PC-9 (cell line): ENCODE measurements around the gene PTPN14. TPM values are rescaled to one million over a fixed set of nuclear protein-coding genes. Genes with fewer than 3 reads are reported as not detected.

ENCODE experiments used
- BruUV-seq: library from RNA; stranded (reverse); fragments of 400-500 nt; replicated peaks from 2 replicates; lab custom pipeline; 2021; lab: Mats Ljungman, UMichigan
- CTCF ChIA-PET: fragments of 300-600 bp; sonication (Branson Sonifier 250); formaldehyde crosslinking; loops from one replicate; lab custom pipeline; 2022; ENCODE audit warnings: antibody characterized with exemption; lab: Charles Lee
- POLR2A ChIA-PET: fragments of 300-600 bp; sonication (Branson Sonifier 250); formaldehyde crosslinking; loops from one replicate; lab custom pipeline; 2022; ENCODE audit warnings: antibody characterized with exemption; ENCODE audit not compliant: unreplicated experiment; lab: Charles Lee
- DNase-seq, 2 experiments: peaks; one replicate each; pipeline versions ENCODE4 v3.0.0 to v3.0.0-alpha.2; 2015 to 2022; ENCODE audit warnings: mixed read lengths in 1 of 2
- H2AFZ ChIP-seq: fragments of 200-600 bp; sonication (generic); 2 replicates; pipeline ENCODE4 v1.8.1; 2017; ENCODE audit warnings: antibody characterized with exemption
- H3F3A ChIP-seq: fragments of 200-600 bp; sonication (generic); 2 replicates; pipeline ENCODE4 v1.8.1; 2017; ENCODE audit warnings: antibody characterized with exemption, mild to moderate bottlenecking, low read depth; ENCODE audit not compliant: insufficient read depth
- H3K27ac ChIP-seq: fragments of 200-600 bp; sonication (generic); 2 replicates; pipeline ENCODE4 v1.6.1; 2016; ENCODE audit warnings: mixed run types
- H3K27me3 ChIP-seq: fragments of 200-600 bp; sonication (generic); 2 replicates; pipeline ENCODE4 v1.6.1; 2016; ENCODE audit warnings: low read depth, mixed run types; ENCODE audit not compliant: insufficient read depth
- H3K36me3 ChIP-seq: fragments of 200-600 bp; sonication (generic); 2 replicates; pipeline ENCODE4 v1.6.1; 2016; ENCODE audit warnings: low read depth, mixed run types
- H3K4me1 ChIP-seq: fragments of 200-600 bp; sonication (generic); replicated peaks from 2 replicates; pipeline ENCODE4 v1.6.1; 2016; ENCODE audit warnings: mixed run types; ENCODE audit not compliant: insufficient read depth
- H3K4me2 ChIP-seq: fragments of 200-600 bp; sonication (generic); 2 replicates; pipeline ENCODE4 v1.6.1; 2017; ENCODE audit warnings: mixed run types
- H3K4me3 ChIP-seq: fragments of 200-600 bp; sonication (generic); 2 replicates; pipeline ENCODE4 v1.6.1; 2016; ENCODE audit warnings: mixed run types
- H3K79me2 ChIP-seq: fragments of 200-600 bp; sonication (generic); 2 replicates; pipeline ENCODE4 v1.6.1; 2017; ENCODE audit warnings: low read depth, mixed run types
- H3K9me2 ChIP-seq: fragments of 200-600 bp; sonication (generic); 2 replicates; pipeline ENCODE4 v1.8.1; 2017; ENCODE audit warnings: mild to moderate bottlenecking; ENCODE audit not compliant: insufficient read depth
- H3K9me3 ChIP-seq: fragments of 200-600 bp; sonication (generic); 2 replicates; pipeline ENCODE4 v1.8.1; 2016; ENCODE audit warnings: low read depth; ENCODE audit not compliant: insufficient read depth
- H4K20me1 ChIP-seq: fragments of 200-600 bp; sonication (generic); 2 replicates; pipeline ENCODE4 v1.8.1; 2017; ENCODE audit not compliant: insufficient read depth
- CTCF ChIP-seq: fragments of 200-600 bp; sonication (generic); conservative IDR thresholded peaks from 2 replicates; pipeline ENCODE4 v1.6.1; 2017; ENCODE audit warnings: mixed run types, antibody characterized with exemption, mild to moderate bottlenecking, moderate library complexity
- EZH2 ChIP-seq: fragments of 200-600 bp; sonication (generic); IDR thresholded peaks from 2 replicates; pipeline ENCODE4 v1.8.0; 2017; ENCODE audit warnings: antibody characterized with exemption, low read depth
- intact Hi-C: fragments of 100-400 bp; cut with micrococcal nuclease; formaldehyde crosslinking; loops from one replicate; pipeline ENCODE4 v1.10.0; 2022; ENCODE audit not compliant: unreplicated experiment
- total RNA-seq: library from RNA; stranded (reverse); gene quantifications from 2 replicates; pipeline ENCODE4 v1.2.3, GENCODE V29; 2021

Gene PTPN14
- total RNA-seq, 1 experiment from 2014 or later = 78.9 TPM

- Histone ChIP-seq H3K79me2 (no peaks in the 10 kb centered on the region), H3K9me2 (no peaks in the 10 kb centered on the region), H3K4me1 (no peaks in the 10 kb centered on the region), H2AFZ (no peak overlapping the region), H3K9me3 (peaks cover 12% of the 10 kb centered on the region; the same call in 1 of the 2 replicates), H3K4me3 (no peak overlapping the region), H3K27ac (no peak overlapping the region), H4K20me1 (no peaks in the 10 kb centered on the region), H3K27me3 (no peaks in the 10 kb centered on the region), H3K4me2 (no peak overlapping the region), H3F3A (no peaks in the 10 kb centered on the region), H3K36me3 (peaks cover 12% of the 10 kb centered on the region; the same call in 1 of the 2 replicates)
- CTCF ChIA-PET = interaction anchor here (0.6 kb wide), 1 partner anchor 127 kb away, joined by 5 read pairs; no protein-coding TSS in a partner anchor
- no peak for DNase-seq
- no TSS peak for BruUV-seq
- intact Hi-C loops = no loop called here
- POLR2A ChIA-PET = no interaction called here
- TF ChIP-seq EZH2 (no peak), CTCF (no peak)
Measured at GRCh38 chr1:214341459-214341858, 209.9 kb downstream of the PTPN14 start.

- H3F3A ChIP-seq = no peaks in the 10 kb centered on the region
- no peaks in the 10 kb centered on the region for H3K36me3 ChIP-seq
- H3K4me1 ChIP-seq = no peaks in the 10 kb centered on the region
- H2AFZ ChIP-seq = no peak overlapping the region
- no peak overlapping the region for H3K27ac ChIP-seq
- ChIA-PET CTCF (interaction anchor here (0.7 kb wide), 1 partner anchor 127 kb away, joined by 5 read pairs; no protein-coding TSS in a partner anchor), POLR2A (no interaction called here)
- no peaks in the 10 kb centered on the region for H4K20me1 ChIP-seq
- BruUV-seq = no TSS peak
- H3K4me3 ChIP-seq = no peak overlapping the region
- H3K79me2 ChIP-seq = no peaks in the 10 kb centered on the region
- no peak for TF ChIP-seq EZH2
- TF ChIP-seq CTCF = no peak
- H3K9me3 ChIP-seq = no peaks in the 10 kb centered on the region
- no peak for DNase-seq
- H3K4me2 ChIP-seq = no peak overlapping the region
- intact Hi-C loops = no loop called here
- H3K9me2 ChIP-seq = no peaks in the 10 kb centered on the region
- H3K27me3 ChIP-seq = no peaks in the 10 kb centered on the region
Measured at GRCh38 chr1:214338212-214338611, 213.2 kb downstream of the PTPN14 start.

GRCh38 chr1:214337511-214337910 is 213.9 kb downstream of the PTPN14 start:
- H2AFZ ChIP-seq = no peak overlapping the region
- no peak for TF ChIP-seq EZH2
- TF ChIP-seq CTCF = no peak
- CTCF ChIA-PET = no interaction called here

More at GRCh38 chr1:214337511-214337910, 213.9 kb downstream of the PTPN14 start:
- H3K9me3 ChIP-seq = no peaks in the 10 kb centered on the region
- no peaks in the 10 kb centered on the region for H3F3A ChIP-seq
- no TSS peak for BruUV-seq
- H4K20me1 ChIP-seq = no peaks in the 10 kb centered on the region
- H3K79me2 ChIP-seq = no peaks in the 10 kb centered on the region
- H3K27me3 ChIP-seq = no peaks in the 10 kb centered on the region
- intact Hi-C loops = no loop called here
- no peak overlapping the region for H3K4me3 ChIP-seq
- no peaks in the 10 kb centered on the region for H3K36me3 ChIP-seq
- POLR2A ChIA-PET = no interaction called here
- H3K27ac ChIP-seq = no peak overlapping the region
- H3K4me2 ChIP-seq = no peak overlapping the region
- no peaks in the 10 kb centered on the region for H3K4me1 ChIP-seq
- H3K9me2 ChIP-seq = no peaks in the 10 kb centered on the region
- no peak for DNase-seq
